Activated T-helper 1 cell treated with Interleukin-2 at 50 U/mL for 16 hours (primary cell): ENCODE data around the gene LMF1.

Experiments used
- DNase-seq: peaks from one replicate; pipeline ENCODE4 v3.0.0-alpha.2; 2020; ENCODE audit warnings: low read depth

Gene LMF1

GRCh38 chr16:984736-985636 is 14.2 kb upstream of the LMF1 start:
- DNase-seq: no peak

- DNase-seq: no peak
Observed at GRCh38 chr16:984121-984694, 13.4 kb upstream of the LMF1 start.

- no peak for DNase-seq
Observed at GRCh38 chr16:983044-984030, 12.6 kb upstream of the LMF1 start.

- DNase-seq: no peak
Observed at GRCh38 chr16:982145-983043, 11.6 kb upstream of the LMF1 start.

GRCh38 chr16:981695-982144 is 10.9 kb upstream of the LMF1 start, which contains the start of gene SOX8:
TSS of gene SOX8 (plus strand) at chr16:981770. CDS start at chr16:981923, 153 bp downstream.
- DNase-seq: no peak

GRCh38 chr16:980595-980854 is 9.7 kb upstream of the LMF1 start:
- no peak for DNase-seq

GRCh38 chr16:979859-980594 is 9.2 kb upstream of the LMF1 start:
- DNase-seq: no peak

GRCh38 chr16:979147-979546 is 8.4 kb upstream of the LMF1 start:
- no peak for DNase-seq

GRCh38 chr16:978403-978802 is 7.6 kb upstream of the LMF1 start:
- DNase-seq: no peak

- DNase-seq: no peak
Observed at GRCh38 chr16:977896-978295, 7.1 kb upstream of the LMF1 start.

- no peak for DNase-seq
Observed at GRCh38 chr16:977081-977701, 6.4 kb upstream of the LMF1 start.

GRCh38 chr16:976389-976931 is 5.7 kb upstream of the LMF1 start:
- no peak for DNase-seq

- DNase-seq: no peak
Observed at GRCh38 chr16:975291-975690, 4.5 kb upstream of the LMF1 start.

GRCh38 chr16:974611-975261 is 4.0 kb upstream of the LMF1 start:
- DNase-seq: no peak

GRCh38 chr16:974001-974601 is 3.3 kb upstream of the LMF1 start:
- DNase-seq: no peak

- DNase-seq: no peak
Observed at GRCh38 chr16:973366-973765, 2.6 kb upstream of the LMF1 start.

- DNase-seq: no peak
Observed at GRCh38 chr16:972316-973002, 1.7 kb upstream of the LMF1 start.

GRCh38 chr16:971981-972315 is 1.2 kb upstream of the LMF1 start:
- no peak for DNase-seq

- no peak for DNase-seq
Observed at GRCh38 chr16:971582-971905, 760 bp upstream of the LMF1 start.
